ENCODE results near the gene EMP2.

The EMP2 gene

GRCh38 chr16:10618710-10619209 lies 38.4 kb upstream of the EMP2 start:
- TF ChIP-seq CTCF (IDR thresholded peaks at IDR 0.05; ENCODE audit: poor library complexity, severe bottlenecking), result no peak
- H3K4me3 ChIP-seq (ENCODE audit: severe bottlenecking), result no peak overlapping the region
- H3K27me3 ChIP-seq (ENCODE audit: insufficient read depth, poor library complexity, severe bottlenecking), result no peaks in the 10 kb centered on the region
- H3K9me3 ChIP-seq (ENCODE audit: severe bottlenecking), result no peaks in the 10 kb centered on the region
- ATAC-seq (ENCODE audit: low read depth) (no peak), DNase-seq (ENCODE audit: low spot score) (no peak)
- H3K27ac ChIP-seq (ENCODE audit: poor library complexity, severe bottlenecking), result peak overlapping the region; percentile 85
- H3K36me3 ChIP-seq (ENCODE audit: low read depth), result no peaks in the 10 kb centered on the region
- H3K4me1 ChIP-seq (ENCODE audit: insufficient read depth, poor library complexity, severe bottlenecking), result peaks cover 32% of the 10 kb centered on the region

- DNase-seq (ENCODE audit: low spot score) (no peak), ATAC-seq (ENCODE audit: low read depth) (peak; percentile 65)
- TF ChIP-seq CTCF (IDR thresholded peaks at IDR 0.05; ENCODE audit: poor library complexity, severe bottlenecking), result no peak
- Histone ChIP-seq H3K4me3 (ENCODE audit: severe bottlenecking) (no peak overlapping the region), H3K4me1 (ENCODE audit: insufficient read depth, poor library complexity, severe bottlenecking) (peaks cover 32% of the 10 kb centered on the region), H3K36me3 (ENCODE audit: low read depth) (no peaks in the 10 kb centered on the region), H3K27ac (ENCODE audit: poor library complexity, severe bottlenecking) (peak overlapping the region; percentile 85), H3K9me3 (ENCODE audit: severe bottlenecking) (no peaks in the 10 kb centered on the region), H3K27me3 (ENCODE audit: insufficient read depth, poor library complexity, severe bottlenecking) (no peaks in the 10 kb centered on the region)
Observed at GRCh38 chr16:10617662-10618420, 37.4 kb upstream of the EMP2 start.

- peak; percentile 77 for DNase-seq (ENCODE audit: low spot score)
- Histone ChIP-seq H3K27me3 (ENCODE audit: insufficient read depth, poor library complexity, severe bottlenecking) (no peaks in the 10 kb centered on the region), H3K4me1 (ENCODE audit: insufficient read depth, poor library complexity, severe bottlenecking) (peaks cover 32% of the 10 kb centered on the region), H3K4me3 (ENCODE audit: severe bottlenecking) (no peak overlapping the region), H3K27ac (ENCODE audit: poor library complexity, severe bottlenecking) (peak overlapping the region; percentile 85), H3K9me3 (ENCODE audit: severe bottlenecking) (no peaks in the 10 kb centered on the region), H3K36me3 (ENCODE audit: low read depth) (no peaks in the 10 kb centered on the region)
- TF ChIP-seq CTCF (IDR thresholded peaks at IDR 0.05; ENCODE audit: poor library complexity, severe bottlenecking), result peak; percentile 23
- peak; percentile 77 for ATAC-seq (ENCODE audit: low read depth)
Observed at GRCh38 chr16:10616756-10617640, 36.6 kb upstream of the EMP2 start.

- no peaks in the 10 kb centered on the region for H3K27me3 ChIP-seq (ENCODE audit: insufficient read depth, poor library complexity, severe bottlenecking)
- DNase-seq (ENCODE audit: low spot score) (no peak), ATAC-seq (ENCODE audit: low read depth) (no peak)
- H3K4me1 ChIP-seq (ENCODE audit: insufficient read depth, poor library complexity, severe bottlenecking), result peaks cover 32% of the 10 kb centered on the region
- H3K27ac ChIP-seq (ENCODE audit: poor library complexity, severe bottlenecking), result peak overlapping the region; percentile 85
- H3K4me3 ChIP-seq (ENCODE audit: severe bottlenecking), result no peak overlapping the region
- H3K9me3 ChIP-seq (ENCODE audit: severe bottlenecking), result no peaks in the 10 kb centered on the region
- TF ChIP-seq CTCF (IDR thresholded peaks at IDR 0.05; ENCODE audit: poor library complexity, severe bottlenecking), result no peak
- no peaks in the 10 kb centered on the region for H3K36me3 ChIP-seq (ENCODE audit: low read depth)
Observed at GRCh38 chr16:10616419-10616755, 36.0 kb upstream of the EMP2 start.
